NCI-H2227 (cell line): ENCODE data around the gene LYPD1.

ENCODE experiments used
- DNase-seq: peaks from one replicate; lab custom pipeline; 2025; ENCODE audit not compliant: unreplicated experiment; lab: John Stamatoyannopoulos, UW

Gene LYPD1

DNA sequence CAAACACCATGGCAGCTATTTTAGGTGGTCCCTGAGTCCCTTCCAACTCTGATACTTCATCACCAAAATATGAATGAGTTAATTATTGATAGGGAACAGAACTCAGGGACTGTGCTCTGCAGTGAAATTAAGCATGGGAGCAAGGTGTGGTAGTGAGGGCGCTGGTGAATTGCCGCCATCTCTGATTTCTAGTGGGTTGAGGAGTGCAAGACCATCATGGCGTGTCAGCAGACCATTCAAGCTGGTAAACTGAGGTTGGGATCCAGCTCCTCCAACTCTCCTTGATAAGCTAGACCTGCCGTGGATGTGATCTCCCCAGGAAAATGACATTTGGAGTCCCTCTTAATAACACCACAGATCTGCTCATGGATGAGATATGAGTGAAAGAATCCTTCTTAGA is 70.4 kb downstream of the LYPD1 start:
- no peak for DNase-seq

DNA sequence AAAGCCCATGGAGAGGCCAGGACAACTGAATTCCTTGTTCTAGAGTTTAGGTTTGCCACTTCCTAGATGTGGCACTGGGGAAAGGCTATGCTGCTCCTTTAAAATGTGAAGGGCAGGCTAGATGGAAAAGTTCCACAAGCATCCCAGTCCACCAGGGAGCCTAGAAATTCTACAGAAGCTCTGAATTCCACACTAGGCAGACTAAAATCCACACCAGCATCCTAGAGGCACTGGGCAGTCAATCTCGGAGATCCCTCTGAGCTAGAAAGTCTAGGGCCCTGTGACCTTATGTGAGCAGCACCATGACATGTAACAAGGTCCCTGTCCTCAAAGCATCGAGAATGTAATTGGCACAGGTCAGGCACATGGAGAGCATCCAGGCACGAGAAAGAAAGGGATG is 71.5 kb downstream of the LYPD1 start:
- no peak for DNase-seq

DNA sequence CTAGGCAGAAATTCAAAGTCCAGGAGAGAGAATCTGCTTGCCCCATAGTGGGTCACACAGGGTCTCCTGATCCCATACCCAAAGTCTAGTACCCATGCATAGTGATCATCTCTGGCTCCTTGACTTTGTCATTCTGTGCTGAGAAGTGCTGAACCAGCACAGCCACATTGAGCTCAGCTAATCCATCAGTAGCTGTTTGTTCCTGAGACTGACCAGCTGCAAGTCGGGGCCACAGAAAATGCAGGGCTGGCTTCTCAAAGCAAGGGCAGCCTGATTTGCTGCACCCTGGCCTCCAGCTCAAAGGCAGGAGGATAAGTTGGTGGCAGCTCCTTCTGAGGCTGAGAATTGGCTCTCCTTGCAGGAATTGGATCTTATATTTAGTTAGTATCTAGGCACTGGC is 72.2 kb downstream of the LYPD1 start:
- DNase-seq: no peak

DNA sequence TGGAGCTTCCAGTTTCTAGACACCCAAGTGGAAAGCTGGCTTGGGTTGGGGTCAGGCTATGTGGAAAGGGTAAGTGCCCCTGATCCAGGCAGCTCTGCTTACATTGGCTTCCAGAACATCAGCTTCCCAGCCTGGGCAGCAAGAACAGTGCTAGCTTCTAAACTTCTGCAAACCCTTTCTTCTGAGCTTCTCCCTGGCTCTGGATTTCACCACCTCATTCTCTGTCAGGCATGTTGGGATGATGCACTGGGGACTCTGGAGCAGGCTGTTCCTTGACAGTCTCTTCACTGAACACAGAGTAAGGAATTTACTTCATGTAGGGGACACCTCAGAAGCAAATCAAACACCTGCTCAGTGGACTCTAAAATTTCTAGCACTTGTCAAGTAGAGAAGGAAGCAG is 72.8 kb downstream of the LYPD1 start:
- DNase-seq: no peak

DNA sequence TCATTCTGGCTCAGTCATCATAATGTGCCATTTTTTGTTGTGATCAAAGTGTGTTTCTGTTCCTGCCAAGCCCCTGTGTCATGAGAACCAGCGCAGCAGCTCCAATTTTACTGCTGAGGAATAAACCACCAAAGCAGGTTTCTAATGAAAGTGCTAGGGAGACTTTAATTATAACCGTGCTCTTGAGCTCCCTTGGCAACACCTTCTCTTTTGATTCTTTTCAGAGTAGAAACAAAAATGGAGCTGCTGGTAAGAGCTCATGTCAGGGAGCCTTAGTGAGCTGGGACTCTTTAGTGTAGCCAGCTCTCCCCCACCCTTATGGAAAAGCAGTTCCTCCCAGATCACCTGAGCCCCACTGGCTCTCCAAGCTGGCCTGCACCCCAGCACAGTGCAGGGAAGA is 74.3 kb downstream of the LYPD1 start:
- no peak for DNase-seq

DNA sequence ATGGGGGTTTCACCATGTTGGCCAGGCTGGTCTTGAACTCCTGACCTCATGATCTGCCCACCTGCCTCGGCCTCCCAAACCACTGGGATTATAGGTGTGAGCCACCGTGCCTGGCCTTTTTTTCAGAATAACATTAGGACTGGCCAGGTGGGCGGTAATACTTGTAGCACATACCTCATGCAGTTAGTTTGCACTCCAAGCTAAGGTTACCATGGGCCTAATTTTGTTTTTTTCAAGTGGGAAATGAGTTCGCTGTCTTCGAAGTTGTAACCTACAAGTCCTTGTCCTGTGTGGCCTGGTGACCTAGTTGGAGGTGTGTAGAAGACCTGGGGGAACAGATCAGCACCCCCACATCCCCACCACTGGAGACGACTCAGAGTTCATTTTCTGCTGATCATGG is 74.8 kb downstream of the LYPD1 start:
- no peak for DNase-seq
